NCI-H524 treated with DMSO at 0.1 percent for 48 hours (cell line): ENCODE measurements around the gene ANKS6.

ENCODE experiments used
- DNase-seq: peaks from one replicate; lab custom pipeline; 2025; lab: John Stamatoyannopoulos, UW

Gene ANKS6

GRCh38 chr9:98791608-98792490 lies 4.5 kb downstream of the ANKS6 start:
- DNase-seq, result no peak

GRCh38 chr9:98790842-98791607 lies 5.3 kb downstream of the ANKS6 start:
- no peak for DNase-seq

GRCh38 chr9:98790134-98790841 lies 6.1 kb downstream of the ANKS6 start:
- peak; percentile 98 for DNase-seq

- no peak for DNase-seq
Observed at GRCh38 chr9:98789483-98790133, 6.7 kb downstream of the ANKS6 start.

- DNase-seq, result no peak
Observed at GRCh38 chr9:98787766-98788335, 8.5 kb downstream of the ANKS6 start.

- no peak for DNase-seq
Observed at GRCh38 chr9:98786750-98787510, 9.4 kb downstream of the ANKS6 start.

- peak; percentile 76 for DNase-seq
Observed at GRCh38 chr9:98784831-98785806, 11.2 kb downstream of the ANKS6 start.

- no peak for DNase-seq
Observed at GRCh38 chr9:98783518-98784226, 12.7 kb downstream of the ANKS6 start.

GRCh38 chr9:98781588-98782383 lies 14.6 kb downstream of the ANKS6 start:
- no peak for DNase-seq

- no peak for DNase-seq
Observed at GRCh38 chr9:98780059-98780749, 16.2 kb downstream of the ANKS6 start.

- DNase-seq, result peak; percentile 88
Observed at GRCh38 chr9:98778711-98779530, 17.4 kb downstream of the ANKS6 start.

GRCh38 chr9:98778251-98778650 lies 18.1 kb downstream of the ANKS6 start:
- no peak for DNase-seq

- DNase-seq, result no peak
Observed at GRCh38 chr9:98777618-98778017, 18.7 kb downstream of the ANKS6 start.

- DNase-seq, result peak; percentile 49
Observed at GRCh38 chr9:98775831-98776441, 20.4 kb downstream of the ANKS6 start.

GRCh38 chr9:98774746-98775145 lies 21.6 kb downstream of the ANKS6 start:
- no peak for DNase-seq

GRCh38 chr9:98773721-98774120 lies 22.6 kb downstream of the ANKS6 start:
- no peak for DNase-seq
